ENCODE results near the gene UBE3C.

UBE3C gene

DNA sequence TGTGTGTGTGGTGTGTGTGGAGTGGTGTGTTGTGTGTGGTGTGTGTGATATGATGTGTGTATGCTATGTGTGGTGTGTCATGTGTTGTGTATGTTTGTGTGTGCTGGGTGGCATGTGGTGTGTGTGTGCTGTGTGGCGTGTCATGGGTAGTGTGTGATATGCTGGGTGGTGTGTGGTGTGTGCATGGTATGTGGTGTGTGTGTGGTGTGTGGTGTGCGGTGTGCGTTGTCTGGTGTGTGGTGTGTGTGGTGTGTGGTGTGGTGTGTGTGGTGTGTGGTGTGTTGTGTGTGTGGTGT lies 160.5 kb downstream of the UBE3C start:
- FAIRE-seq = no peak

DNA sequence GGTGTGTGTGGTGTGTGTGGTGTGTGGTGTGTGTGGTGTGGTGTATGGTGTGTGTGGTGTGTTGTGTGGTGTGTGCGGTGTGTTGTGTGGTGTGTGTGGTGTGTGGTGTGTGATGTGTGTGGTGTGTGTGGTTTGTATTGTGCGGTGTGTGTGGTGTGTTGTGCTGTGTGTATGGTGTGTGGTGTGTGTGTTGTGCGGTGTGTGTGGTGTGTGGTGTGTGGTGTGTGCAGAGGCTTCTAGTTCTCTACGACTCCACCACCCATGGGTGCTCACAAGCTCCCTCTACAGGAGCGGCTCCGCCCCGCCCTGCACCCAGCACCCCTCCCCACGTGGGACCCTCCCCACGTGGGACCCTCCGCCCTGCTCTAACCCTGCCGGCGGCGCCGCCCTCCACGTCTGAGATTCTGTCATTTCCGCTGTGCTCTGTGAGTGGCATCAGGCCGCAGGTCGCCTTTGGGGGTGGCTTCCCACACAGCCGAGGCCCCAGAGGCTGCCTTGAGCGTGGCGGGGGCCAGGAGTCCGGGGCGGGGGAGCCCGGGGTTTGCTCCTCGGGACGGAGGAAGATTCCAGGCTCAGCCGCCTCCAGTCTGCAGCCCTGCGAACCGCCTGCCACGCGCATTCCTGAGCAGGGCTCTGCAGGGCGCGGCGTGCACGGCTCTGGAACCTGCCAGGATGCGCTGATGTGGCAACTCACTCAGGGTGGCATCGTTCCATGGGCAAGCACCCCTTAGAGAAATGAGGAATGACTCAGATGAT lies 161.1 kb downstream of the UBE3C start:
- FAIRE-seq = no peak

DNA sequence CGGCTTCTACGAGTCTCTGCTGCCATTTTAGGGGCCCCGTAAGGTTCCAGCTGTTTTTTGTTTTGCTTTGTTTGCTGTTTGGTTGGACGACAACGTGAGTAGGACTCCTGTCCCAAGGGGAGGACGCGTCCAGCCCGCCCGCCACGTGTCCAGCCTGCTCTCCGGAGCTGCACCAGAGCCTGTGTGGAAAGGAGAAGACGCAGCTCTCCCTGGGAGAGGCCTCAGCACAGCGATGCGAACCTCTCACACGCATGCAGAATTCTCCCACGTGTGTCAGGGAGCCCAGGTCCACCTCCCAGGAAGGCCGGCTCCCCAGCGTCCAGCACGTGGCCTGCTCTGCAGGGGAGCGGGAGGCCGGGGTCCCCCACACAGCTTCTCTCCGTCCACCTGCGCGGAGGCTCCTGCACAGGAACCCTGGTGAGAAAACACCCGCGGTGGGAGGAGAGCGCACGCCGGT lies 161.7 kb downstream of the UBE3C start:
- no peak for FAIRE-seq

DNA sequence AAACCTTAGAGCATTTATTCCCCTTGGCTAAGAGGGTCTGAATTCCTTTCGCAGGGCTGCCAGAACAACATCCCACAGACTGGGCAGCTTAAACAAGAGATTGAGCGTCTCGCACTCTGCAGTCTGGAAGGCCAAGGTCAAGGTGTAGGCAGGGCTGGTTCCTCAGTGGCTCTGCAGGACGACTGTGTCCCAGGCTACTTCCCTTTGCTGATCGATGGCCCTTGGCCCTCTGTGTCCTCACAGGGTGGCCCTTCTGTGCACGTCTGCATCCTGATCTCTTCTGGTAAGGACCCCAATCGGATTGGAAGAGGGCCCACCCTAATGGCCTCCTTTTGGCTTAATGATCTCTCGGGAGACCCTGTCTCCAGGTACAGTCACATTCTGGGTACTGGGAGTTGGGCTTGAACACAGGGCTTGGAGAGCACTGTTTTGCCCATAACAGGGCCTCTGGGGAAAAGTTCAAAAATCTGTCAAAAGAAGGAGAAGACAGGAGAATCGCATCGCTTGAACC lies 162.9 kb downstream of the UBE3C start:
- FAIRE-seq = no peak

DNA sequence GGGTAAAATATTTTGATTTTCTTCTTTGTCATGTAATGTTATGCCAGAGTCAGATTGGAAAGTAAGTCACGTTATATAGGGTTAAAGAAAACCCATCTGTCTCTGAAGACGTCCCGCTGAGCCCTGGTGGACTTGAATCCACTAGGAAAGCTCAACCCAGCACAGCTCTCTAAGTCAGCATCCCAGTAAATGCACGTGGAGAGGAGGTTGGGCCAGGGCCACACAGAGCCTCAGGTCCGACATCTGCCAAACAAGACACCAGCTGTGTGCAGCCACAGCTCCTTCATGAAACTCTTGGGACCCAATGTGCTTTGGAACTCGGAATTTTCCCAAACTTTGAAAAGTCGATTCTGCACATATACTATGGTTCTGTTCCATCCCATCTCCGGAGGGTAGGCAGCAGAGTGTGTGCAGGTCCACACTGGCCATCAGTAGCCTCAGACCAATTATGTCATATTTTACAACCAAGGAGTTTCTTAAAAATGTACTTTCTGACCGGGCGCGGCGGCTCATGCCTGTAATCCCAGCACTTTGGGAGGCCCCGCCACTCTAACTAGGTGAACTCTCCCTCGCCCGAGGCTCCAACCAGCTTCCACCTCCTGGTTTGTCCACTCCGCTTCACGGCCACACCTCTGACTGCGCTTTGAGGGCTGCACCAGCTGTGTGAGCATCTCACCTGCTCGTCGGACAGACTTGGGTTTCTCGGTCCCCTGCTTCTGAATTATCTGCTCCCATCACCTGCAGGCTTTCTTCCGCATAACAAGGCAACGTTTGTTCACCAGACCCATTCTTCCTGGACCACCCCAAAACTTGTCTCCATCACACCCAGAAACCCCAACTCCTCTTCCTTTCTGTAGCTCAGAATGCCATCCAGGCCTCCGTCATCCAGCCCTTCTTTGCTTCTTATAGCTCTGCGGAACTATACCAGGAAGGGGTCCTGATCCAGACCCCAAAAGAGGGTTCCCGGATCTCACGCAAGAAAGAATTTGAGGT lies 168.4 kb downstream of the UBE3C start:
- FAIRE-seq = no peak

DNA sequence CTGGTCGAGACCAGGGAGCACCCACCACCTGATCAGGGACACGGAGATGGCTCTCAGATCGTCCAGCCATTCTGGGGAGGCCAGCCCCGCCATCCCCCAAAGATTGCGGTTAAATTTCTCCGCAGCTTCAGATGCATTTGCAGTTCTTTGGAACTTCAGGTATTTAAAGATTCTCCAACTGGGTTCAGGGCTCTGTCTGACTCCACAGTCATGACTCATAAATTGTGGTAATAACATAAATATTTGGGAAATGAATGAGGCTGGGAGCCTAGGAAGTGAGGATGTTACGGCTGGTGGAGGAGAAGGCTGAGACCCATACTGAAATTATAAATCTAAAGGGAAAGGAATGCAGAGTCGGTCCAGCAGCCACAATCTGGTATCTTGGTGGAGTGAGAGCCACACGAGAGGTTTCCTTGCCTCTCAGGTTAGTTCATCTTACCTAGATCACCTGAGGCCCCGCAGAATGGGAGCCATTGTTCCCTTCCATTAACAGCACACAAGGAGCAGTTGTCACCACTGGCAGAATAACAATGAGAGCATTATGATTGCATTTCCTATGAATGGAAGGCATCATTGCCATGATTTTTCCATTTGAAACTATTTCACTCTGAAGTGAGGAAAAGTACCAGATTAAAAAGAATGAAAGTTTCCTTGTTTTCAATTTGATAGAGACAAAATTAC lies 171.4 kb downstream of the UBE3C start:
- no peak for FAIRE-seq

DNA sequence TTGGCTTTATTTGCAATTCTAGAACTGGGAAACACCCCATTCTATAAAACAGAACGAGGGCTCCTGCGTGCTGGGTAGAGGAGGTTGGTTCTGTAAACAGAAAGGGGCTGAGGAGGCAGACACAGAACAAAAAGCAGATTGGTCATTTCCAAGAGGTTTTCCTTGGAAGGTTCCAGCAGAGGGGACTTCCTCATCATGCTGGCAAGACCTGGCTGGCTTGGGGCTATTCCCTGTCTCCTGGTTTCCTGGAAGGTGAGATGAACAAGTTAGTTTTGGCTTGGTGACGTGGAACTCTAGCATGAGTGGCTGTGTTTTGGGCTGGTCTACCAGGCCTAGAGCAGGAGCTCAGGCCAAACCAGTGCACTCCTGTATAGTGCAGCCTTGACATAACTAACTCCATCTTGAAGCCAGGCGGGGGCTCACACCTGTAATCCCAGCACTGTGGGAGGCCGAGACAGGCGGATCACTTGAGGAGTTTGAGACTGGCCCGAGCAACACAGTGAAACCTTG lies 172.0 kb downstream of the UBE3C start:
- FAIRE-seq = no peak

DNA sequence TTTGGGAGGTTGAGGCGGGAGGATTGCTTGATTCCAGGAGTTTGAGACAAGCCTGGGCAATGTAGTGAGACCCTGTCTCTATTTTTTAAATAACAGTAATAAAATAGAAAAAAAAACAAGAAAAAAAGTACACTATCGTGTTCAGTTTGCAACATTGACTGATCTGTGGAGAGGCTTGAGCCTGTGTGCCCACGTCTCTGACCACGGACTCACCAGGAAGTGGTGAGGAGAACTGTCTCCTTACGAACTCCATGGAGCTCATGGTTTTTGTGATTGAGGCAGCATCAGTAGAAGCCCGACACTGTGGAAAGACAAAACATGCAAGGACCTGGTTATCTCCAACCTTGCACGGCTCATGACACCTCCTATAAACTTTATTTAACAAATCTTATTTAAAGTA lies 174.2 kb downstream of the UBE3C start:
- FAIRE-seq = no peak

DNA sequence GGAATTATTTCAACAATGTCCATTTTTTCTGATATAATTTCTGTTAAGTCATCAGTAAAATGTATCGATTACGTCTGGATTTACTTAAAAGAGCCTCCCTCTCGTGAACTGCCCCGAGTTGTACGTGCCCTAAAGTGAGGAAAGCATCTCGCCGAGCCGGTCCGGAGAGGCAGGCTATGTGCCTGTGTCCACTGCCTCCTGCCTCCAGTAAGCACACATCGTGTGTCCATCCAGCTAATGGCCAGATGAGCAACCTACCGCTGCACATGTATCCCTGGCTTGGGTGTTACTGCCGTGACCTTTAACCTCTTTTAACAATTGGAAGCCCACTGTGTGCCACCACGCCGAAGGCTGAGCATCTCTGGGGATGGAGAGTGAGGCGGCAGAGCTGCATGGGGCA lies 174.9 kb downstream of the UBE3C start:
- FAIRE-seq = no peak

DNA sequence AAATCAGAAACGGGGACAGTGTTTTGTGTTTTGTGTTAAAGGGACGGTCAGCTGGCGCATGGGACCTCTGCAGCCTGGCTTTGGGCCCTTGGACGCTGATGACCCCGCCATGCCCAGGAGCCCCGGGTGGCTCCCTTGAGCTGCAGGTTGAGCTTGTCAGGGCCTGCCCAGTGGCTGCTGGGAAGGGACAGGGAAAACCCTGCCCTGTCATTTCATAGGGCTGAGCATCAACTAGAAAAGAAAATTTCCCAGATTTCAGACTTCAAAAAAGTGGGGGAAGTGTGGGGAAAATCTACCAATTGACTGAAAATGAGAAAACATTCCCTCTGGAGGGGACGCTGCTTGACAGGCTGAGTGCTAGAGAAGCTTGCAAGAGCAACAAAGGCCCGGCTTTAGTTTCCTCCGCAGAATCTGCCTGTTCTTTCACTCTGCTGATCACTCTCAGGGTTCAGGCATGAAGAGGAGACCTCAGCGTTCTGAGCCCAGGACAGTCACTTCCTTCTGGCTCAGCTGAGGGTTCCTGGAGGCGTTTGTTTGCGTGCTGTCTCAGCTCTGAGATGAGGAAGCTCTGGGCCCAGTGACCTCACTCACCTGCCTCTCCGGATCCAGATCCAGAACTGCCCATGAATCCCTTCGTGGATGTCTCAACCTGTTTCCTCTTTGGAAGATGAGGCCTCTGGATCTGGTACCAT lies 179.4 kb downstream of the UBE3C start:
- FAIRE-seq = no peak

All from islet of Langerhans (tissue), 1 donor.